Mucosa of descending colon (tissue), 3 donors: Measurements from ENCODE around the gene PEX16. TPM values are rescaled to one million over a fixed set of nuclear protein-coding genes. Genes with fewer than 3 reads are reported as not detected.
"Not testable (repeated sequence)": the region's sequence is repeated elsewhere in the genome, so short reads cannot be mapped to it uniquely, and the experiment has no call there.

Experiments used
- ATAC-seq: fragments of 200-7000 bp; cut with Tn5 transposase; one replicate; pipeline ENCODE4 v1.9.1; 2020; ENCODE audit warnings: mild to moderate bottlenecking, moderate library complexity
- DNase-seq, 3 donors: peaks; one replicate each; pipeline ENCODE4 v3.0.0-alpha.2; 2020
- H3K36me3 ChIP-seq: fragments of 200-600 bp; one replicate; pipeline ENCODE4 v1.8.0; 2021; ENCODE audit warnings: low read depth, mild to moderate bottlenecking
- H3K4me1 ChIP-seq: fragments of 200-600 bp; one replicate; pipeline ENCODE4 v1.8.0; 2021; ENCODE audit warnings: low read depth, mild to moderate bottlenecking
- H3K4me3 ChIP-seq: fragments of 200-600 bp; one replicate; pipeline ENCODE4 v1.8.0; 2021; ENCODE audit warnings: mild to moderate bottlenecking
- H3K9me3 ChIP-seq: fragments of 200-600 bp; one replicate; pipeline ENCODE4 v1.8.0; 2021; ENCODE audit warnings: mild to moderate bottlenecking
- intact Hi-C, 2 donors: fragments of 100-400 bp; cut with DNase I in 1 of 2; cut with micrococcal nuclease in 1 of 2; formaldehyde crosslinking; loops; one replicate each; pipeline versions ENCODE4 v1.11.0 to v1.11.1; 2022; cut with DNase I, micrococcal nuclease
- total RNA-seq, 3 donors: library from RNA; stranded (reverse); fragmentation: NEBNext Ultra II Directional in 2 of 3; extraction: Animal tissue kit (Norgen Biotek cat#: 25700) in 2 of 3; gene quantifications; one replicate each; pipeline versions ENCODE4 v1.2.1 to v1.2.4, GENCODE V29; 2021 to 2023
- TF ChIP-seq, protein P1 (sequence below): fragments of 200-600 bp; IDR thresholded peaks from one replicate; pipeline ENCODE4 v1.8.0; 2022; ENCODE audit warnings: antibody characterized with exemption, mild to moderate bottlenecking
- donor health status: DM: no; HTN: no; CAD: no; lungs with moderate emphysema.
- donor health status: DM: no; HTN: no; CAD: no.
- donor health status: DM: no; HTN: yes; CAD: no.

The PEX16 gene
- total RNA-seq, 3 donors from 2014 or later: 34.9 to 49.1 (median 39.7) TPM

DNA sequence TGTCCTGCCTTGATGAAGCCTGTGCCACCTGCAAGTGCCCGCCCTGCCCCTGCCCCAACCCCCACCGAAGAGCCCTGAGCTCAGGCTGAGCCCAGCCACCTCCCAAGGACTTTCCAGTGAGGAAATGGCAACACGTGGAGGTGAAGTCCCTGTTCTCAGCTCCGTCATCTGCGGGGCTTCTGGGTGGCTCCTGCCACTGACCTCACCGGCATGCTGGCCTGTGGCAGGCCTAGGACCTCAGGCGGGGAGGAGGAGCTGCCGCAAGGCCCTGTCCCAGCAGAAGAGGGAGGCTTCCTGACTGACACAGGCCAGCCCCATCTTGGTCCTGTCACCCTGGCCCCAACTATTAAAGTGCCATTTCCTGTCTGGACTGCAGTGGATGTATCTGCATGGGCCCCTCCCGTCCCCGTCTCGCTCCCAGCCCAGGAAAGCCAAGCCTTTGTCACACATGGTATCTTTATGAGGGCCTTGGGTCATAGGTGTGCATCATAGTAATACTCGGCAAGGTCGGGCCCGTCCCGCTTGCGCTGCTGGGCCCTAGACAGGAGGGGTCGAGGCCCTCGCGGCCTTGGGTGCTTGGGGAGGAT, 11.5 kb downstream of the PEX16 start:
- ATAC-seq: peak; percentile 78

GRCh38 chr11:45905576-45905975, 12.1 kb downstream of the PEX16 start:
- H3K4me3 ChIP-seq, H3K9me3 ChIP-seq, H3K36me3 ChIP-seq, H3K4me1 ChIP-seq, DNase-seq, intact Hi-C loops: not testable (repeated sequence)
- peak; percentile 32 for ATAC-seq

More for the DNA sequence above, 11.5 kb downstream of the PEX16 start:
- intact Hi-C loops: no loop called here
- H3K4me1 ChIP-seq: no peaks in the 10 kb centered on the region
- H3K9me3 ChIP-seq: no peaks in the 10 kb centered on the region
- H3K4me3 ChIP-seq: no peak overlapping the region
- peak in 1 of 3 donors; percentile 58 for DNase-seq
- TF ChIP-seq, protein P1, sequence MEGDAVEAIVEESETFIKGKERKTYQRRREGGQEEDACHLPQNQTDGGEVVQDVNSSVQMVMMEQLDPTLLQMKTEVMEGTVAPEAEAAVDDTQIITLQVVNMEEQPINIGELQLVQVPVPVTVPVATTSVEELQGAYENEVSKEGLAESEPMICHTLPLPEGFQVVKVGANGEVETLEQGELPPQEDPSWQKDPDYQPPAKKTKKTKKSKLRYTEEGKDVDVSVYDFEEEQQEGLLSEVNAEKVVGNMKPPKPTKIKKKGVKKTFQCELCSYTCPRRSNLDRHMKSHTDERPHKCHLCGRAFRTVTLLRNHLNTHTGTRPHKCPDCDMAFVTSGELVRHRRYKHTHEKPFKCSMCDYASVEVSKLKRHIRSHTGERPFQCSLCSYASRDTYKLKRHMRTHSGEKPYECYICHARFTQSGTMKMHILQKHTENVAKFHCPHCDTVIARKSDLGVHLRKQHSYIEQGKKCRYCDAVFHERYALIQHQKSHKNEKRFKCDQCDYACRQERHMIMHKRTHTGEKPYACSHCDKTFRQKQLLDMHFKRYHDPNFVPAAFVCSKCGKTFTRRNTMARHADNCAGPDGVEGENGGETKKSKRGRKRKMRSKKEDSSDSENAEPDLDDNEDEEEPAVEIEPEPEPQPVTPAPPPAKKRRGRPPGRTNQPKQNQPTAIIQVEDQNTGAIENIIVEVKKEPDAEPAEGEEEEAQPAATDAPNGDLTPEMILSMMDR: no peak
- H3K36me3 ChIP-seq: peaks cover 4% of the 10 kb centered on the region

DNA sequence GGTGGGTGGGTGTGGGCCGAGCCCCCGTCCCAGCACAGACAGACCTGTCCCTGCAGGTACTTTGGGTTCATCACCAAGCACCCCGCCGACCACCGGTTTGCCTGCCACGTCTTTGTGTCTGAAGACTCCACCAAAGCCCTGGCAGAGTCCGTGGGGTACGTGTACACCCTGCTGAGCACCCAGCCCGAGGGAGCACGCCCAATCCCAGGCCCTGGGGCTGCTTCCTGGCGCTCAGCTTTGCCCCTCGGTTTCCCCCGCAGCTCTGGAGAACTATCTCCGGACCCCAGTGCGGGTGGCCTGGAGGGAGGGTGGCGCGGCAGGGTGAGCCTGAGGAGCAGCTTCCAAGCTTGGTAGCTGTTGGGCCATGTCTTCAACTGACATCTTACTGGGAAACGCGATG, 12.6 kb downstream of the PEX16 start:
- Histone ChIP-seq H3K9me3 (no peaks in the 10 kb centered on the region), H3K4me1 (peaks cover 2% of the 10 kb centered on the region), H3K36me3 (no peaks in the 10 kb centered on the region), H3K4me3 (no peak overlapping the region)
- no peak for DNase-seq
- intact Hi-C loops: no loop called here
- ATAC-seq: no peak
- TF ChIP-seq, protein P1: no peak

- intact Hi-C loops: no loop called here
- TF ChIP-seq, protein P1: no peak
- Histone ChIP-seq H3K4me3 (no peak overlapping the region), H3K36me3 (no peaks in the 10 kb centered on the region), H3K4me1 (peaks cover 4% of the 10 kb centered on the region), H3K9me3 (no peaks in the 10 kb centered on the region)
- ATAC-seq: peak; percentile 31
- no peak for DNase-seq
These were observed 13.3 kb downstream of the PEX16 start for GRCh38 chr11:45904309-45904915.

- intact Hi-C loops: no loop called here
These were observed 15.0 kb downstream of the PEX16 start for GRCh38 chr11:45902452-45903380.

More at GRCh38 chr11:45902452-45903380, 15.0 kb downstream of the PEX16 start:
- Histone ChIP-seq H3K9me3 (no peaks in the 10 kb centered on the region), H3K36me3 (no peaks in the 10 kb centered on the region), H3K4me1 (peaks cover 8% of the 10 kb centered on the region), H3K4me3 (no peak overlapping the region)
- ATAC-seq: no peak
- no peak for DNase-seq
- TF ChIP-seq, protein P1: no peak
